CD4-positive, alpha-beta T cell treated with Interleukin-4 for 1 hour (primary cell): ENCODE measurements around the gene DLAT.
"Not testable (repeated sequence)": the region's sequence is repeated elsewhere in the genome, so short reads cannot be mapped to it uniquely, and the experiment has no call there.

ENCODE experiments used
- DNase-seq, 2 donors: peaks; one replicate each; pipeline ENCODE4 v3.0.0-alpha.2; 2020 to 2022

DLAT gene

GRCh38 chr11:112005422-112006094 lies 19.6 kb upstream of the DLAT start:
- DNase-seq: no peak

GRCh38 chr11:112006095-112006441 lies 19.1 kb upstream of the DLAT start:
- not testable (repeated sequence) for DNase-seq

- DNase-seq: not testable (repeated sequence)
Measured at GRCh38 chr11:112011451-112011850, 13.8 kb upstream of the DLAT start.

- no peak for DNase-seq
Measured at GRCh38 chr11:112012874-112013273, 12.3 kb upstream of the DLAT start.

- no peak for DNase-seq
Measured at GRCh38 chr11:112013497-112014164, 11.6 kb upstream of the DLAT start.

GRCh38 chr11:112016088-112016764 lies 9.0 kb upstream of the DLAT start:
- no peak for DNase-seq

- no peak for DNase-seq
Measured at GRCh38 chr11:112016765-112017376, 8.3 kb upstream of the DLAT start.

GRCh38 chr11:112017538-112017937 lies 7.7 kb upstream of the DLAT start:
- DNase-seq: no peak

- DNase-seq: no peak
Measured at GRCh38 chr11:112019066-112019465, 6.1 kb upstream of the DLAT start.

GRCh38 chr11:112023104-112023503 lies 2.1 kb upstream of the DLAT start:
- DNase-seq: no peak

GRCh38 chr11:112024178-112024772 lies 933 bp upstream of the DLAT start:
- peak in 1 of 2 donors; percentile 19 for DNase-seq

- no peak for DNase-seq
Measured at GRCh38 chr11:112025707-112026106, 499 bp downstream of the DLAT start.

GRCh38 chr11:112026784-112027410 lies 1.7 kb downstream of the DLAT start:
- not testable (repeated sequence) for DNase-seq

- no peak for DNase-seq
Measured at GRCh38 chr11:112029460-112029859, 4.3 kb downstream of the DLAT start.

- DNase-seq: no peak
Measured at GRCh38 chr11:112033902-112034301, 8.7 kb downstream of the DLAT start.

- DNase-seq: no peak
Measured at GRCh38 chr11:112037527-112037926, 12.3 kb downstream of the DLAT start.

GRCh38 chr11:112042161-112042960 lies 17.2 kb downstream of the DLAT start:
- DNase-seq: no peak

- DNase-seq: no peak
Measured at GRCh38 chr11:112042961-112043304, 17.7 kb downstream of the DLAT start.

- DNase-seq: no peak
Measured at GRCh38 chr11:112044961-112045360, 19.8 kb downstream of the DLAT start.

GRCh38 chr11:112046647-112047046 lies 21.4 kb downstream of the DLAT start:
- DNase-seq: not testable (repeated sequence)

- not testable (repeated sequence) for DNase-seq
Measured at GRCh38 chr11:112048256-112048655, 23.0 kb downstream of the DLAT start.

GRCh38 chr11:112049777-112050176 lies 24.6 kb downstream of the DLAT start:
- DNase-seq: no peak
